H1 (cell line): ENCODE results near the gene PDE4B.

Source experiments
- EZH2 ChIP-seq: fragments of 200-600 bp; sonication (generic); IDR thresholded peaks from 2 replicates; pipeline ENCODE4 v1.7.1; 2012; ENCODE audit warnings: low read depth, mild to moderate bottlenecking, moderate library complexity, low read length, inconsistent platforms; ENCODE audit not compliant: severe bottlenecking
- POLR2A ChIP-seq, 2 experiments: IDR thresholded peaks; 1 replicate in 1 of 2; 2 replicates in 1 of 2; pipeline ENCODE4 v1.6.1; 2011; ENCODE audit warnings: low read depth in 2 of 2, low read length in 2 of 2, mild to moderate bottlenecking in 2 of 2; ENCODE audit errors: control extremely low read depth in 1 of 2
- TAF1 ChIP-seq: IDR thresholded peaks from 2 replicates; pipeline ENCODE4 v1.6.1; 2011; ENCODE audit warnings: mild to moderate bottlenecking, low read depth, low read length

- TF ChIP-seq TAF1 (no peak), POLR2A (IDR thresholded peaks at IDR 0.05; ENCODE audit: control extremely low read depth in 1 of 2, low read depth in 2 of 2, low read length in 2 of 2) (no peak), EZH2 (no peak)
These were observed 472.6 kb downstream of the PDE4B start for GRCh38 chr1:66265268-66265667.
